ENCODE data around the gene BABAM2. TPM values are rescaled to one million over a fixed set of nuclear protein-coding genes. Genes with fewer than 3 reads are reported as not detected.

The BABAM2 gene
- polyA plus RNA-seq, 3 donors: 33.2 to 52.8 (median 49.3) TPM

DNA sequence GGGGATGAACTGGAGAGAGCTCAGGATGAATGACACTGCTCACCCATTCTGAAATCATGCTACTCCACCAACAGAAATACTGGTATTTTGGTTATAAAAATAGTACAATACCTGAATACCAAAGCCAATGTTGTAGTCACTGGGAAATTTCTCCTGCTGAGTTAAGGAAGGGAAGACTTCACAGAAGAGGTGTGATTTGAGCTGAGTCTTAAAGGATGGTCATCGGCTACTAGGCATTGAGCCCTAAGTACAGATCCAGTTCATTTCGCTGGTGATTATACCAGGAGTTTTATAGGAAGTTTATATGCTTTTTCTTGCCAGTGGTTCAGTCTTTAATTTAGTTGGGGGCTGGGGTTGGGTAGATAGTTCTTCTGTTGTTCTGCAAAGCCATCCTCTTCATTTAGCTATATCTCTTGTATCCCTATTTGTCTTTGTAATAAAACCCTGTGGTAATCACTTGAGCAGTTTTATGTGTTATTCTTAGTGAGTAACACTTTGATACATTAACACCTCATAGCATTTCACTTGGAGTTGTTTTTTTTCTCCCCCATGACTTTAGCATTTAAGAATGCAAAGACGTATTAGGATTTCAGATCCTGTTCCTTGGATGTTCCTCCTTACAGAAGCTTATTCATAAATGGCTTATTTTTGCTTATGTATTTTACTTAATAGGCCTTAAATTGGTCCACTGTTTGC is 262.2 kb downstream of the BABAM2 start:
- H3K36me3 Mint-ChIP-seq: peaks cover 47 to 48% of the 10 kb centered on the region in 2 donors
- H3K36me3 ChIP-seq (replicated peaks in 1 of 2; ENCODE audit: control insufficient read depth in 1 of 2, insufficient read depth in 2 of 2, low read length in 2 of 2): peaks cover 0 to 20% of the 10 kb centered on the region in 2 donors
- TF ChIP-seq, protein P1, sequence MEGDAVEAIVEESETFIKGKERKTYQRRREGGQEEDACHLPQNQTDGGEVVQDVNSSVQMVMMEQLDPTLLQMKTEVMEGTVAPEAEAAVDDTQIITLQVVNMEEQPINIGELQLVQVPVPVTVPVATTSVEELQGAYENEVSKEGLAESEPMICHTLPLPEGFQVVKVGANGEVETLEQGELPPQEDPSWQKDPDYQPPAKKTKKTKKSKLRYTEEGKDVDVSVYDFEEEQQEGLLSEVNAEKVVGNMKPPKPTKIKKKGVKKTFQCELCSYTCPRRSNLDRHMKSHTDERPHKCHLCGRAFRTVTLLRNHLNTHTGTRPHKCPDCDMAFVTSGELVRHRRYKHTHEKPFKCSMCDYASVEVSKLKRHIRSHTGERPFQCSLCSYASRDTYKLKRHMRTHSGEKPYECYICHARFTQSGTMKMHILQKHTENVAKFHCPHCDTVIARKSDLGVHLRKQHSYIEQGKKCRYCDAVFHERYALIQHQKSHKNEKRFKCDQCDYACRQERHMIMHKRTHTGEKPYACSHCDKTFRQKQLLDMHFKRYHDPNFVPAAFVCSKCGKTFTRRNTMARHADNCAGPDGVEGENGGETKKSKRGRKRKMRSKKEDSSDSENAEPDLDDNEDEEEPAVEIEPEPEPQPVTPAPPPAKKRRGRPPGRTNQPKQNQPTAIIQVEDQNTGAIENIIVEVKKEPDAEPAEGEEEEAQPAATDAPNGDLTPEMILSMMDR (IDR thresholded peaks at IDR 0.05): no peak
- no peaks in the 10 kb centered on the region for H3K27me3 Mint-ChIP-seq (ENCODE audit: low read depth in 3 of 3)
- H3K79me2 ChIP-seq (ENCODE audit: insufficient read depth, low read length): no peaks in the 10 kb centered on the region
- 100% methylated on average over 1 of the region's 3 CpGs for WGBS (ENCODE audit: insufficient coverage)
- no peak overlapping the region for H3K9ac ChIP-seq (ENCODE audit: insufficient read depth, low read length, poor library complexity, severe bottlenecking)
- peaks cover 4% of the 10 kb centered on the region for H3K4me1 Mint-ChIP-seq
- no peak overlapping the region for H2AFZ ChIP-seq (ENCODE audit: insufficient read depth, low read depth, low read length, poor library complexity, severe bottlenecking)
- H3K4me3 ChIP-seq (replicated peaks in 1 of 3; ENCODE audit: low read depth in 2 of 3, low read length in 3 of 3): no peak overlapping the region
- H3K4me3 Mint-ChIP-seq: no peak overlapping the region
- peaks cover 10 to 15% (median 12%) of the 10 kb centered on the region in 7 donors for H3K9me3 Mint-ChIP-seq
- no peaks in the 10 kb centered on the region for H3K4me1 ChIP-seq (ENCODE audit: control insufficient read depth in 1 of 2, insufficient read depth in 2 of 2, low read length in 2 of 2)
- H3K27ac Mint-ChIP-seq: no peak overlapping the region
- DNase-seq: no peak
- peaks cover 6 to 11% of the 10 kb centered on the region in 2 donors for H3K9me3 ChIP-seq (replicated peaks in 1 of 2; ENCODE audit: control insufficient read depth in 1 of 2, insufficient read depth in 1 of 2, low read length in 2 of 2)
- no peaks in the 10 kb centered on the region for H3K27me3 ChIP-seq (ENCODE audit: control insufficient read depth in 2 of 2, insufficient read depth in 2 of 2, low read length in 2 of 2)
- H3K4me2 ChIP-seq (replicated peaks; ENCODE audit: extremely low read depth, low read length, poor library complexity, severe bottlenecking): no peak overlapping the region
- H3K27ac ChIP-seq (ENCODE audit: low read depth in 1 of 2, low read length in 2 of 2): no peak overlapping the region
- intact Hi-C loops (cut with micrococcal nuclease): no loop called here
- H4K20me1 ChIP-seq (ENCODE audit: insufficient read depth, low read length): no peaks in the 10 kb centered on the region

DNA sequence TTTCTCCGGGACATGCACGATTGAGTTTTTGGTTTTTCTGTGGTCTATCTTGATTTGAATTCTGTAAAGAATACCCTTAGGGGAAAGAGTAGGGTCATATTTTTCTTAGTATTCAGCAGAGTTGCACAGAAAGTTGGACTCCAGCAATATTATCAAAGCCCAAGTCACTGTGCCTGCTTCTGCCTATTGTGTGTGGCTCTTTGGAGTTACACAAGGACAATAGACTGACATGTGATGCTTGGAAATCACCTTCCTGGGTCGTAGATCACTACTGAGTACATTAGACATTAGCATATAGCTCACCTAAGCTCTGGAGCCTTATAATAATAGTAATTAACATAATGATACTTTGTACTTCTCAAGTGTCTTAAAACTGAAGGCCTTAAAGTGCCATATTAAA is 263.3 kb downstream of the BABAM2 start:
- DNase-seq: no peak
- Histone ChIP-seq H3K9ac (ENCODE audit: insufficient read depth, low read length, poor library complexity, severe bottlenecking) (no peak overlapping the region), H3K4me2 (replicated peaks; ENCODE audit: extremely low read depth, low read length, poor library complexity, severe bottlenecking) (no peak overlapping the region), H3K79me2 (ENCODE audit: insufficient read depth, low read length) (no peaks in the 10 kb centered on the region), H3K9me3 (replicated peaks in 1 of 2; ENCODE audit: control insufficient read depth in 1 of 2, insufficient read depth in 1 of 2, low read length in 2 of 2) (peaks cover 6 to 11% of the 10 kb centered on the region in 2 donors), H3K4me3 (replicated peaks in 1 of 3; ENCODE audit: low read depth in 2 of 3, low read length in 3 of 3) (no peak overlapping the region), H3K4me1 (ENCODE audit: control insufficient read depth in 1 of 2, insufficient read depth in 2 of 2, low read length in 2 of 2) (no peaks in the 10 kb centered on the region), H2AFZ (ENCODE audit: insufficient read depth, low read depth, low read length, poor library complexity, severe bottlenecking) (no peak overlapping the region), H3K27me3 (ENCODE audit: control insufficient read depth in 2 of 2, insufficient read depth in 2 of 2, low read length in 2 of 2) (no peaks in the 10 kb centered on the region), H3K36me3 (replicated peaks in 1 of 2; ENCODE audit: control insufficient read depth in 1 of 2, insufficient read depth in 2 of 2, low read length in 2 of 2) (peaks cover 0 to 20% of the 10 kb centered on the region in 2 donors), H4K20me1 (ENCODE audit: insufficient read depth, low read length) (no peaks in the 10 kb centered on the region), H3K27ac (ENCODE audit: low read depth in 1 of 2, low read length in 2 of 2) (no peak overlapping the region)
- WGBS (ENCODE audit: insufficient coverage): 100% methylated on average over 1 of the region's 3 CpGs
- Mint-ChIP-seq H3K27me3 (ENCODE audit: low read depth in 3 of 3) (no peaks in the 10 kb centered on the region), H3K4me3 (no peak overlapping the region), H3K27ac (no peak overlapping the region), H3K4me1 (peaks cover 4% of the 10 kb centered on the region), H3K9me3 (peaks cover 9 to 13% (median 11%) of the 10 kb centered on the region in 7 donors), H3K36me3 (peaks cover 41 to 43% of the 10 kb centered on the region in 2 donors)
- intact Hi-C loops (cut with micrococcal nuclease): no loop called here
- TF ChIP-seq, protein P1 (IDR thresholded peaks at IDR 0.05): no peak
